Measurements from ENCODE around the gene ARHGAP29.

The ARHGAP29 gene

DNA sequence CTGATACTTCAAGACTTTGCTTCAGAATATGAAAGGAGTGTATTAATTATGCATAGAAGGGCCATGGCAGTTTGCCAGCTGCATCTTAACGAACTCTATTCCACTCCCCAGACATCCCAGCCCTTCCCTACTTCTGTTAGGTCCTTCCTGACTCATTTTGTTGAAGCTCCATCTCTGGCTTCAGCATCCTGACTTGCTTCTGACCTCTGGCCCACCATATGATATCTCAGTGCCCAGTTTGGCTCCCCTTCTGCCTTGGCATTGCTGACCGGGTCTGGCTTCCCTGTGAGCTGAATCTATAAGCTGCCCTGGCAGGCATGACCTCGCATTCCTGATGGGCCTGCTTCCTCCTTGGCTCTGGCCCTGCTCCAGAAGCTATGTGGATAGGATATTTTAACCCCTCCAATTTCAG lies 27.6 kb upstream of the ARHGAP29 start:
- DNase-seq (ENCODE audit: low read depth), result peak; percentile 53

DNA sequence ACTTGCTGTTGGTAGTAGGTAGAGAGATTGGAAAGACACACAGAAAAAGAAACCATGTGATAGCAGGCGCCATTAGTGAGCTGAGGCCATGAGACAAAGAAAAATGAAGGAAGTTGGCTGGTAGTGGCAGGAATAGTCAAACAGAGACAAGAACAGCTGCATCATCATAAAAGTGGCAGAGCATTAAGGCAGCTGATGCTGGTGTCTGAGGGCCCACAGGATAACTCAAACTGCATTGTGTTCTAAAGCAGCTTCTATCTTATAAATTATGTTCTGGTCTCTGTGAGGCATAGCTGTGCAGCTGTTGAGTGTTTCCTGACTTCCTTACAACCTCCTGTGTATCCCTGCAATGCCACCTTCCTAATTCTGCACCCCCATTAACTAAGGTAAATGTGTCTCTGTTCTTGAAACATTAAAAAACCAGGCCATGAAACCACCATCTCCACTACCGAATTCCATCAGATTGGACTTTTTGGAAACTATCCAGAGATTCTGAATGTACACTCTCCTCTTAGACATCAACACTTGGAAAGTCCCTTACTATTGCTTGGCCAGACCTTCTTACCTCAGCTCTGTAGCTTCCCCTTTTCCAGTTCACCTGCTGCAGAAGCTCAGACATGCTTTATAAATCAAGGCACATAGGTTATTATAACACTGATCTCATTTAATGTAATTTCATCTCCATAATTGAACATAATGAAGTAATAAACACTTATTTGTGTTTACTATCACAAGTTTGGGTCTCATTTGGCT lies 23.4 kb upstream of the ARHGAP29 start:
- no peak for DNase-seq (ENCODE audit: low read depth)

DNA sequence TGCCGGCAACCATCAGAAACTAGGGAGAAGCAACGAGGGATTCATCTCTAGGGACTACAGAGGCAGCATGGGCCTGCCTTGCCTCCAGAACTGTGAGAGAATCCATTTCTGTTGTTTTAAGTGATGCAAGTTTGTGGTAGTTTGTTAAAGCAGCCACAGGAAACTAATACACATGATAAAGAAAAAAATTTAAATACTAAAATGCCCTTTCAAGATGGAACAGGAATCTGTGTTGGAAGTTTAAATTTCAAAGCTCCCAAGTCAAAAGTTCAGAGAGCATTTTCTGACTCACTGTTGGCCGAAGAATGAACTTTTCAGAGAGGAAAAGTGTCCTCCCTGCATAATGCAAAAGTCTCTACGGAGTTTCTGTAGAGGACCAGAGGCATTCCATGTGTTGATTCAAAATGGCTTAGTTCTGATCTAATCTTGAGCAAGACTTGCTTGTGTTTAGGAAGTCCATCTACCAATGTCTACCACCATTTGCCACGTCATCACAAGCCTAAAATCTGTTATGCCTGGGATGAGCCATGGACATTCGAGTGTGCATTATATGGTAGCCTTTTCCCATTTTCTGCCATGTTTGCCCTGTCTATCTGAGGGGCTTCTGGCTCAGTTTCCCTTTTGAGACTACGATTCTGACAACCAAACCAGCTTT lies 22.4 kb upstream of the ARHGAP29 start:
- DNase-seq (ENCODE audit: low read depth), result no peak

DNA sequence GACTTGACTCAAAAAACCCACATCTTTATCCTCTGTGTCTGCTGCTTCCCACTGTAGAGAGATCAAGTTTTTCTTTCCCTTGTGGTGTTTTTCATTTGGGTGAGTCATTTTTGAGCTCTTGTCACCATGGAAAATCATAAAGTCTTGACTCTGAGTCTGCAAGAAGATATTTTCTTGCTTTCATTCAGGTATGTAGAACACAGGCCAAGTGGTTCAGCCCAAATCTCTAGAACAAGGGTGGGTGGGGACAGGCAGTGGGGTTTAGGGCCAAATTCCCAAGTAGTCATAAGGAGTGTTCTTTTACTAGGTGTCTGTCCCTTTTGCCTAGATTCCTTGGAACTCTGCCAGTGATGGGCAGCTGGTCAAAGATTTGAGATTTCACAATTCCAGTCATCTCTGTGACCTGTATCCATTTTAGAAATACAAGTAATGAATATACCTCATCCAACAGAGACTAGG lies 21.5 kb upstream of the ARHGAP29 start:
- DNase-seq (ENCODE audit: low read depth), result peak; percentile 94

DNA sequence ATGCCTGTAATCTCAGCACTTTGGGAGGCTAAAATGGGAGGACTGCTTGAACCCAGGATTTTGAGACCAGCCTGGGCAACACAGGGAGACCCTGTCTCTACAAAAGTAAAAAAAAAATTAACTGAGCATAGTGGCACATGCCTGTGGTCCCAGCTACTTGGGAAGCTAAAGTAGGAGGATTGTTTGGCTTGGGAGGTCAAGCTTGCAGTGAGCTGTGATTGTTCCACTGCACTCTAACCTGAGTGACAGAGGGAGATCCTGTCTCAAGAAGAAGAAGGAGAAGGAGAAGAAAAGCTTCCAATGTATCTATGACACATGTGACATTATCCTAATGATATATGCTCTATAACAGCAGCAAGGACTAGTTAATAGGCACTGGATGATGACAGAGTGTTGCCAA lies 20.1 kb upstream of the ARHGAP29 start:
- no peak for DNase-seq (ENCODE audit: low read depth)

DNA sequence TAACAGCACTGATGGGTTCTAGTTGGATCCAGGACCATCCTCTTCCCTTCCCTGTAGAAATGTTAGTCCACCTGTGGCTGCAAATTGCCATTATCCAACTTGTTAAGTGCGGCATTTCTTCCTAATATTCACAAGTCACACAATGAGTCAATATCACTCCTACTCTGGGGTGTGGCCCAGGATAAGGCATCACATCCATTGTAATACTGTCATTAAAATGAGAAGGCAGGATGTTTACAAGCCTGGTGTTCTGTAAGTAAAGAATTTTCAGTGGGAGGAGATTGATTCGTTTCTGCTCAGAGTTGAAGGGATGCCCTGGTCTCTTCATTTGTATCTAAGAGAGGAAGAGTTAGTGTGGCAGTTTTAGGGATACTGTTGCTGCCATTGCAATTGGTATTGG lies 18.1 kb upstream of the ARHGAP29 start:
- no peak for DNase-seq (ENCODE audit: low read depth)

DNA sequence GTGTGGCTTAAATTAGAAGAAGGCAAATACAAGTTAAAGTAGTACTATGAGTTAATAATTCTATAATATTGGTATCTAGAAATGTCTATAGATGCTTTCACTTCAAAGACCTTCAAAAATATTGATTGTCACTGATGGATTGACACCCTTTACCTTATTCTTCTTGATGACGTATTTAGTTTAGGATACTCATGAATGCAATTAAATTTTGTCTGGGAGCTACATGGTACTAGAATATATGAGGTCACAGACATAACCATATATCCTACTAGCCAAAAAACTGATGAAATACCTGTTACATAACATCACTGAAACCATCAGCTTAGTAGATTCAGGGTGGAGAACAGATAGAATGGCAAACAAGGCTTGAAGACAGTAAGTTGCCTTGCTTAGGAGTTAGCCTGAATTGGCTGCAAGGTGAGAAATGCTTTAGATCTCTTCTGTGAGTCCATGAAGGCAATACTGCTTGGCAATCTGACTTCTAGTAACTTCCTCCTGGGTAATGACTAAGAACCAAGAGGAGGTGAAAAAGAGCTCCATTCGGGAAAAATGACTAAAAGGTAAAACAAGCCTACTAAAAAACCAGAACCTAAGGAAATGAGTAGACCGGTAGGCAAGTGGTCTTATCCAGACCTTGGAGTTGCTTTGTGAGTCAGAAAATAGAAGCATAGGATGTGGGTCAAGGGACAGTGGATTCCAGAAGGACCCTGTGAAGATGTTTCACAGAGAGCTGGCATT lies 16.9 kb upstream of the ARHGAP29 start:
- DNase-seq (ENCODE audit: low read depth), result no peak

DNA sequence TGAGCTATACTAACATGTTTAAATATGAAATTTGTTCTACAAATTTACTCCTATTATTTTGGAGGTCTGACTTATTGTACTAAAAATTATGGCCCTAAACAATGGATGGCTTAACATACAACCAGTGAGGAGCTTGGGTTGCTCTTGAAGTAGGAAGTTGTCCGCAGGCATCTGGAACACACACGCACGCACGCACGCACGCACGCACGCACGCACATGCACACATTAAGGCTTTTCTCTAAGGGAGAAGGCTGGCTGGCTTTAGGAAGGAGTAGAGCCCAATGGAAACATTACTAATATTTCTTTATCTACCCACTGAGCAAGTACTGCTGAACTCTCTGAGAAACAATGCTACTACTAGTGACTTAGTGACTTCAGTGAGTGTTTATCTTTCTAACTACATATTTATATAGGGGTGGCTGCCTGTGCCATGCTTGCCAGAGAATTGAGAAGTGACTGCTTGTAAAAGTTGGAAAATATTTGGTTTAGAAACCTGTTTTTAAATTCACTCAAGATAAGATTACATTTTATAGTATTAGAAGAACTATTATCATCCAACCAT lies 16.2 kb upstream of the ARHGAP29 start:
- no peak for DNase-seq (ENCODE audit: low read depth)

DNA sequence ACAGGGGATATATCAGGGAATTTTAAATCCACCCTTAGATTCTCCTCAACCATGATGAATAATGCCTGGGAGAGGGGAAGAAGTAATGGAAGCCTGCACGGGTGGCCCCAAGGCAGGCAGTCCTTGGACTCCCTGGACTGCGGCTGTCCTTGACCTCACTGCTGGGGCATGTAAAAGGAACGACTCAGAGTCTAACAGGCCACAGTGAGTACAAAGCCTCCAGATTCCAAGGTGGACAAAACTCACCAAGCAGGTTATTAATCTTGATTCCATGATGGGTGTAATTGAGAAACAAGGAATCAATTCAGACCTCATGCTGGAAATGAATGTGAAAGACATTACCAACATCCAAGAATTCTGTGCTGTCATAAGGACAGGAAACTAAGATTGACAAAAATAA lies 13.0 kb upstream of the ARHGAP29 start:
- no peak for DNase-seq (ENCODE audit: low read depth)

DNA sequence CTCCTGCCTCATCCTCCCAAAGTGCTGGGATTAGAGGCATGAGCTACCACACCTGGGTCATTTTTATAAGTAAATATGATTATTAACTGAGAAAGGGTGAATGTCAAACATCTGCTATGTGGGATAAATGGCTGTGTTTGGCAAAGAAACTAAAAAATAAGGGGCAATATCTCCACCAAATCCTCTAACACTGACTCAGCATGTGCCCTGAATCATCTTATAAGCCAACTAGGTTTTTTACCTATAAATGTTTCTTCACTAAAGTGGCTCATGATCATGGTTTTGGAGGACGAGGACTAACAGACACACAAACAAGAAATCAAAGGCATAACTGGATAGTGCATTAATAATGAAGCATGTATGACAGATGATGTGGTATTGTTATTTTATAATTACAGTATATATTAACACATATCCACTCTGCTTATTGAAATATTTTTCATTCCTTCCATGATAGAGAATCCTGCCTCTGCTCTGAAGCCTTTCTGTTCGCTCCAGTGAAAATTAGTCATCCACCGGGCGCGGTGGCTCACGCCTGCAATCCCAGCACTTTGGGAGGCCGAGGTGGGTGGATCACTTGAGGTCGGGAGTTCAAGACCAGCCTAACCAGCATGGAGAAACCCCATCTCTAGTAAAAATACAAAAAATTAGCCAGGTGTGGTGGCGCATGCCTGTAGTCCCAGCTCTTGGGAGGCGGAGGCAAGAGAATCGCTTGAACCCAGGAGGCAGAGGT lies 11.7 kb upstream of the ARHGAP29 start:
- DNase-seq (ENCODE audit: low read depth), result no peak

DNA sequence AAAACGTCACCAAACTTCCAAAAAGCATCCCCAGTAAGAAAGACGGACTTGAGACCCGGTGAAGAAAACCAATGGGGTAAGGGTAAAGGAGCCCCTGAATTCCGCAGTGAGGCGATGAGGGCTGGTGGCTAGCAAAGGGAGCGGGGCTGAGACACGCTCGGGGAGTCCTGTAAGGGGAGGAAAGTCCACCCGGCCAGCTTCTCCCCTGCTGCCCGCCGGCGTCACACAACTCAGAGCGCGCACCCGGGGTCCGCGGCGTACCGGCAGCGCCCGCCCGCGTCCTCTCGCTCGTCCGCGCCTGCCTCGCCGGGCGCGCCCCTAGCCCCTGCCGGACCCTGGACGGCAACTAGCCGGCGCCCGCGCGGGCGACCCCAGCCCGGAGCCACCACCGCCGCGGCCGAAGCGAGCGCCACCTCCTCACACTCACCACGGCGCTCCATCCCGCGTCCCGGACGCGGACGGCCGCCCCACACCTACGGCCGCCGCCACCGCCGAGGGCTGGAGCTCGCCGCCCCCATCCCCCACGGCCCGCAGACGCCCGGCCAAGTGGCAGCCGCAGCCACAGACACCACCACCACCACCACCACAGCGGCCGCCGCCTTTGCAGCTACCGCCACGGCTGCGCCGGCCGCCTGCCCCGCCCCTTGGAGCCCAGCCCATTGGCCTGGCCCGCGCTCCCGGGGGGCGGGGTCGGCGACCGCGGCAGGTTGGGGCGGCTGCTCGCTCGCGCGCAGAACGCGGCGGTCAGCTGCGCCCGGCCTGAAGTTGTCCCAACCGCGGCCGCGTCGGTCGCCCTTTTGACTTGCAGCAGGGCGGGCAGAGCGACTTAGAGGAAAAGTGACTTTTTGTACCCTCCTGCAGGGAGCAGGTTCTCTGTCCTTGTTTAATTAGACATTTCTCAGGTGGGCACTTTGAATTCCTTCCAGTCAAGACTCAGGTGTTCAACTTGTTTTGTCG lies 10.0 kb upstream of the ARHGAP29 start:
- DNase-seq (ENCODE audit: low read depth), result peak; percentile 61

DNA sequence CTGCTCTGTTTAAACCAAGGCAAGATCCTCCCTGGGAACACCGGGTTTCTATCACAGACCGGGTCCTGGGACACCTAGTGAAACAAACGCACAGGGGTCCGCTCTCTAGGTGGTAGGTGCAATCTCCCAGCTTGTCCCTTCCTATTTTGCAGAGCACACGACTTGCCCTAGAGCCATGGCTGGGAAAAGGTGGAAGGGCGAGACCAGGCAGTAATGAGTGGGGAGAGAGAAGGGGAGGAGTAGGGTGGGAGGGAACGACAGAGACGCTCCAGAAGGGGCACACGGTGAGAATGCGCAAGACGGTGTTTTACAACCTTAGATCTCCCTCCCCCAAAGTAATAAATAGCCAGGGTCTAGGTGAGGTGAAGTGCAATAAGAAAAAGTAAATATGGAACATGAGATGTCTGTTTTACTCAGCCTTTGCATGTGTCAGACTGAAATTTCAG lies 9.3 kb upstream of the ARHGAP29 start:
- no peak for DNase-seq (ENCODE audit: low read depth)

DNA sequence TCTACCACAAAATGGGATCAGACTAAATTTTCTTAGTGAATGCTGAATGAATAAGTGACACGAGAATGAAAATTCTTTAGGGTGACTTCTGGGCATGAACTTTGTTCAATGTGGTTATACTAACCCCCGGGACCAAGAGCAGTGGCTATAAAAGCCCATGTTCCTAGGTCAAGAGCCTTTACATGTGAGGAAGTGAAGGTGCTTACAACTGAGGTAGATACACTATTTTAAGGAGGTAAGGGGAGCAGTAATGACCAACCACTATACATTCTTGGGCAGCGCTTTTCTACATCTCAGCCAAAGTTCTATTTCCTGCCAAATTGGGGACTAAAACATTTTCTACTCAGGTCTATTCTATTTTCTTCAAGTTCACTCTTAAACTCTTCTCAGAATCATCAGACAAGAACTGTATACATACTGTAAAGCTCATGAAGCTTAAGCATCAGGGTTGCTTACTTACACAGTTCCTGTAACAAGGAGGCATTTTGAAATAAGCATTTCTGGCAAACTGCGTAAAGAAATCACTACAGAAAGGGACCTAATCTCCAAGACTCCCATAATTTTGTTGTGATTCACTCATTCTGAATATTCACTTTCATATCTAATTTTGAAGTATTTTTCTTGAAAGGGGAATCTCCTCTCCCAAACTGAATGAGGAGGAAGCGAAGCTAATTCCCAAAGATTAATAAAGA lies 8.5 kb upstream of the ARHGAP29 start:
- DNase-seq (ENCODE audit: low read depth), result peak; percentile 45

DNA sequence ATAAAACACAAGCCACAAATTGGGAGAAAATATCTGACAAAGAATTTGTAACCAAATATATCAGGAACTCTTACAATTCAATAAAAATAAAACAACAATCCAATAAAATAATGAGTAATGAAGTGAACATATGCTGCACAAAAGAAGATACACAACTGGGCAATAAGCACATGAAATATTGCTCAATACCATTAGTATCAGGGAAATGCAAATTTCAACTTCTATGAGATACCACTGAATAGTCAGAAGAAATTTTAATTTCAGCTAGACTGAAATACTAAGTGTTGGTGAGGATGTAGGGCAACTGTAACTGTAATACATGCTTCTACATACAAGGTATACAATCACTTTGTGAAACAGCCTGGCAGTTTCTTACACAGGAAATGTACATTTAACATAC lies 7.4 kb upstream of the ARHGAP29 start:
- DNase-seq (ENCODE audit: low read depth), result no peak

DNA sequence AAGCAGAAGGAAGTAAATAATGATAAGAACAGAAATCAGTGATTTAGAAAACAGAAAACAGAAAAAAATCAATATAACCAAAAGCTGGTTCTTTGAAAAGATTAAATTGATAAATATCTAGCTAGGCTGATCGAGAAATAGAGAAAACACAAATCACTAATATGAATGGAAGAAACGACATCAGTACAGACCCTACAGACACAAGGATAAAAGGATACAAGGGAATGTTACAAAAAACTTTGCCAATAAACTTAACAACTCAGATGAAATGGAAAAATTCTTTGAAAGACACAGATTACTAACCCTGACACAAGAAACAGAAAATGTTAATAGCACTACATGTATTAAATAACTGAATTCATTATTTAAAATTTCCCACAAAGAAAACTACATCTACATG lies 6.3 kb upstream of the ARHGAP29 start:
- no peak for DNase-seq (ENCODE audit: low read depth)

DNA sequence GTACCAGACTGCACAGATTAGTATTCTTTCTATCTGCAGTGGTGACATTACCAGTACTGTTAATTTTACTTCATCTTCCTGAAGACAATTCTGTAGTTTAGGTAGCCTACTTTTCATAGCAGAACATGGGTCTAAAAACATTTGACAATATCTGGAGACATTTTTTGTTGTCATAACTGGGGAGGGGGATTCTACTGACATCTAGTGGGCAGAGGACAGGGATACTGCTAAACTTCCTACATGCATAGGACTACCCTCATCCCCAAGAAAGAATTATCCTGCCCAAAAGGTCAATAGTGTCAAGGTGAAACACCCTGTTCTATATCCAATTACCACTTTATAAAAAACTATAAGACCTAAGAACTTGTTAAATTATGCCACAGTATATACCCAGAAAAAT lies 3.4 kb upstream of the ARHGAP29 start:
- no peak for DNase-seq (ENCODE audit: low read depth)

DNA sequence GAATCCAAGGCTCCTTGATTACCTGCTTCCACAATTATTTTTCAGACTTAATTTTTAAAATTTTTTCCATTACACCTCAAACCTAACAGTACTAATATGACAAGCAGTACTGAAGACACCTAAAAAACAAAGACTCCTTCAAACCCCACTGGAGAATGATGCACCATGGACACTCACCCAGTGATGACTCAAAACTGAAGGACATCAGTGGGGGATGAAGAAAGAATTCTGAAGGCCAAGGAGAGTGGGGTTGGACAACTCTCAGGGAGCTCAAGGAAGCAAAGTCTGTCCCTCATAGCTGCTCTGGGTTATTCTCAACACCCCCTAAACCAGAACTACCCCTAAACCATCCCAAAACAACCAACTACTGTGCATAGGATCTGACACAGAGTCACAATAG lies 2.4 kb upstream of the ARHGAP29 start:
- no peak for DNase-seq (ENCODE audit: low read depth)

DNA sequence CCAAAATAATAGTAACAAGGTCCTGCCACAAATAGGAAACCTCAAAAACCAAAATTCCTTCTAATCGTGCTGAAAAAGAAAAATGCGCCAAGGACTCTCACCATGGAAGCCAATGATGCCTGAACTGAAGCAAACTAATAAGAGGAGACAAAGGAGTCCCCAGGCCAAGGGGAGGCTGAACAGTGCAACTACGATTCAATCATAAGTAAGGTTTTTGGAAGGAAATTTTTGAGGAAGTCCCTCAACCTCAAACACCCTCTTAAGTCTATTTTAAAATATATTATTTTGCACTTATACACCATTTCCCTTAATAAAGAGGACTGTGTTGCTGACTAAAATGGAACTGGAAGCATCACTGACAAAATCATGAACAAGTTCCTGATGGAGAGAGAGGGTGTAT lies 1.7 kb upstream of the ARHGAP29 start:
- DNase-seq (ENCODE audit: low read depth), result no peak

DNA sequence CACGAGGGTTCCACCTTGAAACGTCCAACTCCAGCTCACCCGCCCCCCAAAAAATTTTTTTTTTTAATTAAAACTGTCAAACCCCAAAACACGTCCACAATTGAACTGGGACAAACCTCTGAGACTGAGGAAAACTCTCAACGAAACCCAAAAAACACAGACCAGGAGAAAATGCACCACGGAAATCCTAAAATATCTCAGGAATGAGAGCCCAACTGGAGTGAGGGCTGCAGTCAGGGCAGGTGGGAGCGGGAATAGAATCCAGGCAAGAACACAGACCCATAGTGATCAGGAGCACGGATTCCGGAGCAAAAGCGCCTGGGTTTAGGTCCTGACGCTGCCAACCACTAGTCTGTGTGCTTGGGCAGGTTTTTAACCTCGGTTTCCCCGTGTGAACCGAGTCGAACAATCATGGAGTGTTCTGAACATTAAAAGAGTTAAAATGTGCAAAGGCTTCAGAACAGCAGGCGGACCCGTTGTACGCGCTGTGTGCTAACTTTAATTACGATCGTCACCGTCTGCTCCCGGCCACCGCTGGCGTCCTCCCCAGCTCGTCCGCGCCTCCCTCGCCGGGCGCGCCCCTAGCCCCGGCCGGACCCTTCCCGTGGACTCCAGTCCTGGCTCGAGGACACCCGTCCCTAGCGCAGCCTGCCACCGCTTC lies 624 bp downstream of the ARHGAP29 start:
- peak; percentile 35 for DNase-seq (ENCODE audit: low read depth)

All from fibroblast of gingiva (primary cell).